ENCODE measurements around the gene ST3GAL5.
"Not testable (repeated sequence)": the region's sequence is repeated elsewhere in the genome, so short reads cannot be mapped to it uniquely, and the experiment has no call there.

The ST3GAL5 gene

DNA sequence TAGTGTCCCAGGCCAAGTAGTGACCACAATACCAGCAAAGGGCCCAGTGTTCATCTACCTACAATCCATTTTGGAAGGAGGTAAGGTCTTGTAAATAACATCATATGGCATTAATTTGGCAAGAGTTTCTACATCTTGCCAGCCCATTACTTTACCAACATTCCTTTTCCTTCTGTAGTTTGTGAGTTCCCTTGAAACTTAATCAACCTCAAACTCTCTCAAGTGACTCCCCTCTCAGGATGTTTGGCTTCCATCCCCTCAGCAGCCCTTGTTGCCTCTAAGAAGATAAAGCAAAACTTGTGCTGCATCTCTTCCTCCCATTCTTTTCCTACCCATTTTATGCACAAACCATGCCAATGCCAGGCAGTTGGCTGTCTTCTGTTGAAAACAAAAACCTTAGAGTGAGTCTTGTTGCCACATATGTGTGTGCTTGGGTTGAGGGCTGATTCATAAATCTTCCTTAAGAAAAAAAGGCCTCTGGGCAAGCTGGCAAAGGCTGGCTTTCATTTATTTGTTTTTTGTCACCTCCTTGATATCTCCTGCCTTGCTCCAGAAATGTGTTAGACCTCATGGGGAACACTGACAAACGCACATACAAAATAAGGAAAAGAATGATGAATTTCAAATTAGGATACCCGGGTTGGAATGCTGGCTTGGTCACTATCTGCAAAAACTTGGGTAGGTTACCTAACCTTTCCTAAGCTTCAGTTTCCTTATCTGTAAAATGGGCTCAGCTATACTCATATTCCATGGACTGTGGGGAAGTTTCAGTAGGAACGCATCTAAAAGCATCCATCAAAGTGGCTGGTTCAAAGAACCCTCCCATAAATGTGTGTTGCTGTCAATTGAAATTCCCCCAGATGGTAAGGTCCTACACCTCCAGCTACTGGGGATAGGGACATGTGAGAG, 29.4 kb upstream of the ST3GAL5 start:
- DNase-seq (ENCODE audit: low read depth in 2 of 2) = no peak

DNA sequence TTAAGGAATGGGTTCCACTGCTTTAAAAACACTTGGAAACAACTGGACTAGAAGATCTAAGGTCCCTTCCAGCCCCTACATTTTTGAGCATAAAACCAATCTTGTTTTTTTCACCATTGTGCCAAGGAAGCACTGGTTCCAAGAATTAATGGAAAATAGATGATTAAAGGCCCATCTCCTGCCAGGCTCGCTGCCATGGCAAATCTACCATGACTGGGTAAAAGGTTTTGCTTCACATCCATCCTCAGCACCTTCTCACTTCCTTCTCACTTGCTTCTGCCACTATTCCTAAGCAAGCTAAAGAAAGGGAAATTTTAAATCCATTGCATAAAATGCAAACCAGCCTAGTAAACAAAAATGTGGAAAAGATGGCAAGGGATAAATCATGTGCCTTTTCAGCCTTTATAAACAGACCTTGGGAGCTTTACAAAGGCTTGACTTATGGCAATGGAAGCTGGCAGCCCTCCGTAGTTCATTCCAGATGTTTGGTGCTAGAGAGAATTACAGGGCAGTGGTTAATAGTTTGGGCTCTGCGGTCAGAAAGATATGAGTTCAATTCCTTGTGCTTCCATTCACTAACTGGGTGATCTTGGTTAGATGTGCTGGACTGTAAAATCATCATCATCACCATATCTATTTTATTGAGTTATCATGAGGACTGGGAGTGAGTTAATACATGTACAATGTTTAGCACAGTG, 27.0 kb upstream of the ST3GAL5 start:
- no peak for DNase-seq (ENCODE audit: low read depth in 2 of 2)

GRCh38 chr2:85914922-85915321, 26.1 kb upstream of the ST3GAL5 start:
- DNase-seq (ENCODE audit: low read depth in 2 of 2) = no peak

DNA sequence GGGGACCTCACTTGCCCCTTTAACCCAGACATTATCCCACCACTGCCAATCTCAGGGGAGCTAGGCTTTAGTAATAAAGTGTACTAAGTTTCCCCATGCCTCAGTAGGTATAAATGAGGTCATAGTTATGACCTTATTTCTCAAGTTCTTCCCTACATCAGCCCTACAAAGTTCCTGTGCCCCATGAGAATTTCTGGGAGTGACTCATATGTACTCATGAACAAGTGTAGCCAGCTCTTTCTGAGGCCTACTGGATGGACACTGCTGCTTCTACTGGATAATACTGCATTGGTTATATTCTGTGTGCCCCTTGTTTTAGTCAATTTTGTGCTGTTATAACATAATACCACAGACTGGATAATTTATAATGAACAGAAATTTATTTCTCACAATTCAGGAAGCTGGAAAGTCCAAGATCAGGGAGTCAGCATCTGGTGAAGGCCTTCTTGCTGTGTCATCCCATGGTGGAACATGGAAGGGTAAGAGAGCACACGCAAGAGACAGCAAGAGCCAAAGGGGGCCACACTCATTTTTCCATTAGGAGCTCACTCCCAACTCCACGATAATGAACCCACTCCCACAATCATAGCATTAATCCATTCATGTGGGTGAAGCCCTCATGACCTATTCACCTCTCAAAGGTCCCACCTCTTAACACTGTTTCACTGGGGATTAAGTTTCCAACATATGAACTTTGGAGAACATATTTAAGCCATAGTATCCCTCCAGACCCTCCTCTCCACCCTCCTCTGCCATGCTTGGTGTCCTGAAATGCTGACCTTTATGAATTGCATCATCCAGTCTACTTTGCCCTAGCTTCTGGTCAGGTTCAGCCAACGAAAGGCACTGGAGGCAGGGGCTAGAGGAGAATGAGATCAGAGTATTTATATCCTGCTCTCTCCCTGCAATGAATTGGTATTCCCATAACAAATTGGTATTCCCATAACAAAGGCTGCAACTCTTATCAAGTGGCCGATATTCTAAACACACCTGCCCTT, 25.4 kb upstream of the ST3GAL5 start:
- no peak for DNase-seq (ENCODE audit: low read depth in 2 of 2)

DNA sequence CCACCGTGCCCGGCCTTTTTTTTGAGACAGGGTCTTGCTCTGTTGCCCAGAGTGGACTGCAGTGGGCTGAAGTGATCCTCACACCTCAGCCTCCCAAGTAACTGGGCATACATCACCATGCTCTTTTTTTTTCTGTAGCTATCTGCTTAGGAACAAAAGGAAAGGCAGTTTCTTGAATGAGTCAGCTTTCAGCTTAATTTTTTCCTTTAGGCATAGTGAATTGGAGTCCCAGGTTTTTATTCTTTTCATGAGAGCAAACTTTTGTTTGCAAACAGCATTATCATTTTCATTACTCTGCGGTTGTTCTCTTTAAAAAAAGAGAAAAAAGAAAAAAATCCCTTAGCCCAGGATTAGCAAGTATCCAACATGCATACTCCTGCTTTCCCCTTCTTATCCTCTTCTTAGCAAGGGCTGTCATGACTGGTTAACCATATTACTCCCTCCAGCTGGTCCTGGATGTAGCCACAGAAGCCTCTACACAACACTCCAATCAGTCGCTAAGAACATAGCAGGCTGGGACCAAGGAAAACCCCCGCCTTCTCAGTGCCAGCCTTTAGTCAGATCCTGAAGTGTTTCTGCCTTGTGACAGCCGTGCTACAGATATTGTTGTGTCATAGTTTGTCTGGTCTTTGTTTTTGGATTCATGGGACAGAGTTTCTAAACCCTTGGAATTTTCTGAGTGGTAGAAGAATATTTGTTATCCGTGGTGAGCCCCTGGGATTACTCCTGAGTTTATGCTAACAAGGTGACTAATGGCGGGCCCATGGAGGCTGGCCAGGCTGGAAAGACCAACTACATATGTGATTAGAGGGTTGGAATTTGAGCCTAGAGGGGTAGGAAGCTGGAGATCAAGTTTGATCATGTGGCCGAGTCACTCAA, 23.3 kb upstream of the ST3GAL5 start:
- DNase-seq (ENCODE audit: low read depth in 2 of 2) = no peak

DNA sequence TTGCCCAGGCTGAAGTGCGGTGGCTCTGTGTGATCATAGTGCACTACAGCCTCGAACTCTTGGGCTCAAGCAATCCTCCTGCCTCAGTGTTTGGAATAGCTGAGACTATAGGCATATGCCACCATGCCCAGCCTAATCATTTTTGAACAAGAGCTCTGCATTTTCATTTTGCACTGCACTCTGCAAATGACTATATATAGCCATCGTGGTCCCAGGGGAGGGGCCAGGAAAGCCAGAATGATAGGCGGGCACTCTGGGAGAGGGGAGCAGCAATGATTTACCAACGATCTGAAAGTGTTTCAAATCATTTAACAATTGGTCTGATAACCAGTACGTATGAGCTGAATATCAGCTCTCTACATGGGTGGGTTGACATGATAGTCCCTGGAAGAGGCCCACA, 22.3 kb upstream of the ST3GAL5 start:
- DNase-seq (ENCODE audit: low read depth in 2 of 2) = no peak

- DNase-seq (ENCODE audit: low read depth in 2 of 2) = no peak
These were observed 20.2 kb upstream of the ST3GAL5 start for GRCh38 chr2:85909005-85909404.

- no peak for DNase-seq (ENCODE audit: low read depth in 2 of 2)
These were observed 19.7 kb upstream of the ST3GAL5 start for GRCh38 chr2:85908506-85908905.

DNA sequence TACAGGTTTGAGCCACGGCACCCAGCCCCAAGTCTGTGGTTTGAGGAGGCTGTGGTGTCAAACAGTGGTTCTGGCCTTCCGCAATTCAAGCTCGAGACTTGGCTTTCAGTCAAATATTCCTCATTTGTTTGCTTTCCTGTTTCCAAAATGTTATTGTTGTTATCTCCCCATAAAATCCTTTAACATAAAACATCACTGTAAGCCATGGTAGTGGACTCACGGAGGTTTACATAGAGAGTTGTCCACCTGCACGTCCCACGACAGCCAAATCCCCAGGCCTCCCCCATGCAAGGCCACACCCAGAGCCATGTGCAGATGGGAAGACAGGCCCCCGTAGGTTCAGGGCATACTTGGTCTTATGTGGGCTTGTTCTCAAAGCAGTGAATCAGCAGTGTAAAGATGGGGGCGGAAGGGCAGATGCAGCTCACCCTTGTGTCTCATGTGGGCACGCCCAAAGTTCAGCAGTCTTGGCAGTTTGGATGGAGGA, 18.9 kb upstream of the ST3GAL5 start:
- no peak for DNase-seq (ENCODE audit: low read depth in 2 of 2)

DNA sequence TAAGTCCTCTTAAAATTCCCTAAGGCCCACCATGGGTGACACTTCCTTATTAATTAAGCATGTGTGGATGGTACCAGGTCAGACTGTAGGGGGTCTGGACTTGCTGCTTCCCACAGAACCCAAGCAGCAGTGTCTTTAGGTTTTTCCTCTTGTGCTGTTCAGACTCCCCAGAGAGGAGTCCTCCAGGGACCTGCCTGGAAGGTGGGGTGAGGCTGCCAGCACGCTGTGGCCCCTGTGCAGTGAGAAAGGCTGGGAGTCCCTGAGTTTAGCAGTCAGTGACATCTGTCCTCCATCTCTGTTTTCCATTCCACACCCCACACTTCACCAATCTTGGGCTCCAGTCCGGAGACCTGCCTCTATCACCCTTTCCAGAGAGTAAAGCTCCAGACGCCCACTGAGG, 18.0 kb upstream of the ST3GAL5 start:
- DNase-seq (ENCODE audit: low read depth in 2 of 2) = no peak

- DNase-seq (ENCODE audit: low read depth in 2 of 2) = no peak
These were observed 17.1 kb upstream of the ST3GAL5 start for GRCh38 chr2:85905891-85906290.

- DNase-seq (ENCODE audit: low read depth in 2 of 2) = no peak
These were observed 16.4 kb upstream of the ST3GAL5 start for GRCh38 chr2:85905187-85905666.

DNA sequence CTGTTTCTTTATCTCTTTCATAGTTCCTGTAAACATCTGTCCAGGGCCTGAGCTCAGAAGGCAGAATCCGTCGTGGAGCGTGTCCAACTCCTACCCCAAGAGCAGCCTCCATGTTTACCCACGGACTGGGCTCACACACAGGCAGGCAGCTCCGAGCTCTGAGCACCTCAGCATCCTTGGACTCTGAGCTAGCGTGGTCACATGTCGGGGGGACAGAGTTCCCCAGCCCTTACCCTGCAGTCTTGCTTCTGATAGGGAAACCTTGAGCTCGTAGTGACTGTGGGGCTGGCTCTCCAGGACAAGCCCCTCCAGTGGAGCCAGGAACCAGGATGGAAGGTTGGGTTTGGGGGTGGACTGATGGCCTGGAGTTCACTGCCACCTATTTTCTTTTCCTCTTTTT, 15.1 kb upstream of the ST3GAL5 start:
- DNase-seq (ENCODE audit: low read depth in 2 of 2) = no peak

- DNase-seq (ENCODE audit: low read depth in 2 of 2) = no peak
These were observed 13.7 kb upstream of the ST3GAL5 start for GRCh38 chr2:85902496-85902895.

DNA sequence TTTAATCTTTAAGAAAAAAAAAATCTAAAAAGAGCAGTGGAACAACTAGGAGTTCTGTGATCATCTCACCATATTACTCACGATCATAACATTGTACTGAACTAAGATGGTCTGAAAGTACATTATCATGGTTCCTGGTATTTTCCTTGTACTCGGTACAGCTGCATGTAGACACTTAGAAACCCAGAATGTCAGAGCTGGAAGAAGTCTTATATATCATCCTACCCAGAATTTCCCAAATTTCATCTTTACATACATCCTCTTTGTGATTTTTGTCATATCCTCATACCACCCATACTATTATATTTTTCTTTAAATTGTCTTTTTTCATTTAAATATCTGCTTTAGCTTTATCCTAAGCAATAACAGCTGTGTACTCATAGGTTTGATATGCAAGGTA, 12.4 kb upstream of the ST3GAL5 start:
- no peak for DNase-seq (ENCODE audit: low read depth in 2 of 2)

- no peak for DNase-seq (ENCODE audit: low read depth in 2 of 2)
These were observed 11.6 kb upstream of the ST3GAL5 start for GRCh38 chr2:85900366-85900765.

DNA sequence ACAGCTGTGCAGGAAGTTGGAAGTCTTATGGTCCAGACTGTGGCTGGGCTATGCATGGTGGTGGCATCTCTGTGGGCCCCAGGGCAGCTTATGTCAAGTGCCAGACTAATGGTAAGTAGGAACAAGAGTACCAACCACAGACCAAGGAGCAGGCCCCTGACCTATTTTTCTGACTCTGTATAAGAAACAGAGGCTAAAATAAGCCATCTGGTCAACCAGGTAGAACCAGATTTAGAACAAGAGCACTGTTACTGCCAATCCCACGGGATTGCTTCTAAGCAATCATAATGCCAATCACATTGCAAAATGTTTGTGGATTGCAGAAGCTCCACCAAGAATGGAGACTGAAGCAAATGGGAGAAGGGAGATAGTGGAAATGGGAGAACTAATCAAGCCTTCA, 11.1 kb upstream of the ST3GAL5 start:
- no peak for DNase-seq (ENCODE audit: low read depth in 2 of 2)

DNA sequence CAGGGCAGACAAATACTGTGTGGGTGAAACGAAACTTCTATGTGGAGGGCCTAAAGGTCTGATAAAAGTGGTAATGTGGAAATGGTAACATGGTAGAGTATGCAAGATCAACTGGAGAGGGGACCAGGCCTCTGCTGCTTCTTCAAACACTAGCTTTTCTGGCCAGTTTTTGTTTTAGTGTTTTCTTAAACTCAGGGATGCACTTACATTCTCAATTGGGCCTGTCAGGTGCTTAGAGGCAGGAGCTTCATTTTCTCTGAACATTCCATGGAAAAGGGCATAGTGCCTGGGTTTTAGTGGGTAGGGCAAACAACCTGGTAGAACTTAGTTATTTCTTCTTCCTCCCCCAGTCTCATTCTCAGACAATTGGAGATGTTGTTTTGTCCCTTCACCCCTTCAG, 10.5 kb upstream of the ST3GAL5 start:
- no peak for DNase-seq (ENCODE audit: low read depth in 2 of 2)

- no peak for DNase-seq (ENCODE audit: low read depth in 2 of 2)
These were observed 10.1 kb upstream of the ST3GAL5 start for GRCh38 chr2:85898881-85899280.

DNA sequence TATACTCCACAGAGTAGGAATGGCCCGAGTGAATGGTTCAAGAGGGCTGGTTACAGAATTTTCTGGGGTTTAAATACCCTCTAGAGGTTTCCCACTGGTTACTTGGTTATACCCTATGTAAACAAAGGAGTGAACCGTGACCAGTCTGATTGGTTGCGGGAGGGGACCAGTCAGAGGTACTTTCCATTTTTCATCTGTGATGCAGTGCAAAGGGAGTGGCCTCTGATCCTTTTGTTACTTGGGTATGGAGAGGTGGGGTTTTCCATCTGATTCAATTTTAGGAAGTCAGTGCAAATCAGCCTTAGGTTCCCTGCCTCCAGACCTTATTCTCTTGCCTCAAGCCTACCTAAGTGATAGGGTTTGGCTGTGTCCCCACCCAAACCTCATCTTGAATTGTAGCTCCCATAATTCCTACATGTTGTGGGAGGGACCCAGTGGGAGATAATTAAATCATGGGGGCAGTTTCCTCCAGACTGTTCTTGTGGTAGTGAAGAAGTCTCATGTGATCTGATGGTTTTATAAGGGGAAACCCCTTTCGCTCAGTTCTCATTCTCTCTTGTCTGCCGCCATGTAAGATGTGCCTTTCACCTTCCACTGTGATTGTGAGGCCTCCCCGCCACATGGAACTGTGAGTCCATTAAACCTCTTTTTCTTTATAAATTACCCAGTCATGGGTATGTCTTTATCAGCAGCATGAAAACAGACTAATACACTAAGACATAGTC, 5.9 kb upstream of the ST3GAL5 start:
- not testable (repeated sequence) for DNase-seq (ENCODE audit: low read depth in 2 of 2)
